ENCODE results near the gene DDX25. TPM values are rescaled to one million over a fixed set of nuclear protein-coding genes. Genes with fewer than 3 reads are reported as not detected.
A peak's percentile ranks its signal among the peaks of the same experiment; 100 is the strongest.

The DDX25 gene
- total and polyA plus RNA-seq, 2 of the 8 experiments (the other 6 are each of a cell fraction or from before 2014, with no cell fraction given), result 17.6 to 17.9 TPM

GRCh38 chr11:125931668-125932067 is 27.4 kb downstream of the DDX25 start:
- Histone ChIP-seq H2AK5ac (ENCODE audit: low read depth, low read length) (no peak overlapping the region), H4K8ac (ENCODE audit: extremely low read depth, insufficient read depth, low read length) (no peak overlapping the region), H2BK12ac (ENCODE audit: low read depth, low read length) (0 out of 2 replicates have a peak overlapping the region, but pooled peaks have one; percentile 32), H3K36me3 (ENCODE audit: control insufficient read depth in 2 of 4, insufficient read depth in 4 of 4, low read length in 3 of 4) (no peaks in the 10 kb centered on the region), H3K23ac (ENCODE audit: insufficient read length) (no peak overlapping the region), H3K4me3 (ENCODE audit: extremely low read depth in 1 of 4, insufficient read depth in 2 of 4, low read depth in 3 of 4, low read length in 4 of 4) (no peak overlapping the region), H2BK120ac (replicated peaks; ENCODE audit: low read depth, low read length) (no peak overlapping the region), H3K27ac (ENCODE audit: low read depth, low read length) (no peak overlapping the region), H3K4me1 (replicated peaks in 1 of 4; ENCODE audit: control insufficient read depth in 3 of 4, insufficient read depth in 4 of 4, low read length in 3 of 4) (peaks cover 6 to 14% (median 11%) of the 10 kb centered on the region in 4 experiments), H4K5ac (ENCODE audit: insufficient read length, low read depth, low read length) (no peak overlapping the region), H3K23me2 (ENCODE audit: low read depth, low read length) (no peaks in the 10 kb centered on the region), H3K79me2 (ENCODE audit: control insufficient read depth in 1 of 2, insufficient read depth in 2 of 2, low read length in 2 of 2) (no peaks in the 10 kb centered on the region), H3K9ac (replicated peaks in 1 of 4; ENCODE audit: extremely low read depth in 1 of 4, low read depth in 3 of 4, low read length in 3 of 4) (no peak overlapping the region), H3K18ac (ENCODE audit: extremely low read depth, low read length) (no peak overlapping the region), H2BK15ac (ENCODE audit: low read length) (no peak overlapping the region), H3K9me3 (ENCODE audit: insufficient read depth in 2 of 2, low read depth in 1 of 2, low read length in 1 of 2) (no peaks in the 10 kb centered on the region), H3K79me1 (ENCODE audit: low read depth, low read length) (no peaks in the 10 kb centered on the region), H3K4ac (replicated peaks; ENCODE audit: insufficient read length, low read depth, low read length) (no peak overlapping the region), H3K14ac (ENCODE audit: insufficient read length) (no peak overlapping the region), H3K4me2 (ENCODE audit: insufficient read depth in 1 of 2, low read depth in 2 of 2, low read length in 2 of 2) (no peak overlapping the region), H3K27me3 (replicated peaks in 1 of 4; ENCODE audit: control insufficient read depth in 3 of 4, extremely low read depth in 1 of 4, insufficient read depth in 3 of 4, low read length in 3 of 4) (peaks cover 0 to 6% (median 2%) of the 10 kb centered on the region in 4 experiments; a peak in 2 of 7 replicates), H4K20me1 (replicated peaks in 1 of 2; ENCODE audit: control insufficient read depth in 1 of 2, insufficient read depth in 2 of 2, low read length in 2 of 2) (no peaks in the 10 kb centered on the region), H3K56ac (replicated peaks; ENCODE audit: insufficient read length, low read depth, low read length) (no peak overlapping the region), H2BK20ac (ENCODE audit: low read length) (no peak overlapping the region), H2AFZ (ENCODE audit: low read length) (no peak overlapping the region), H2BK5ac (ENCODE audit: low read depth, low read length) (no peak overlapping the region), H4K91ac (replicated peaks; ENCODE audit: insufficient read length, low read length) (no peak overlapping the region)
- FAIRE-seq (no peak), DNase-seq (ENCODE audit: low read depth in 1 of 2, low spot score in 2 of 2) (no peak)
- POLR2A ChIA-PET (ENCODE audit: partially characterized antibody), result interaction anchor here (1.1 to 1.6 kb wide), 3 partner anchors 12 to 198 kb away, joined by 3 to 6 read pairs (median 3); no protein-coding TSS in a partner anchor
- CTCF ChIA-PET (ENCODE audit: partially characterized antibody), result interaction anchor here (1.1 to 7.0 kb wide), 7 partner anchors 10 to 262 kb away, joined by 3 to 76 read pairs (median 11); partner anchors contain the start of gene VSIG10L2
- WGBS, 2 experiments (ENCODE audit: extremely low coverage in 1 of 2, insufficient coverage in 1 of 2, insufficient read length in 1 of 2, insufficient replicate concordance in 2 of 2, low coverage in 1 of 2, low lambda C conversion rate in 2 of 2, missing lambda C conversion rate in 1 of 2), result 87% methylated on average over 6 of the region's 6 CpGs; no CpG with 5 or more reads in 1 of the 2 experiments
- no peak for TF ChIP-seq SAP30 (IDR thresholded peaks at IDR 0.05; ENCODE audit: insufficient read depth, insufficient replicate concordance, low read length)
- no peak for TF ChIP-seq SP4 (IDR thresholded peaks at IDR 0.05; ENCODE audit: low read length)
- TF ChIP-seq MAFK (IDR thresholded peaks at IDR 0.05; ENCODE audit: low read depth, low read length), result no peak
